ENCODE measurements around the gene CGN.
"Not testable (repeated sequence)": the region's sequence is repeated elsewhere in the genome, so short reads cannot be mapped to it uniquely, and the experiment has no call there.

CGN gene

DNA sequence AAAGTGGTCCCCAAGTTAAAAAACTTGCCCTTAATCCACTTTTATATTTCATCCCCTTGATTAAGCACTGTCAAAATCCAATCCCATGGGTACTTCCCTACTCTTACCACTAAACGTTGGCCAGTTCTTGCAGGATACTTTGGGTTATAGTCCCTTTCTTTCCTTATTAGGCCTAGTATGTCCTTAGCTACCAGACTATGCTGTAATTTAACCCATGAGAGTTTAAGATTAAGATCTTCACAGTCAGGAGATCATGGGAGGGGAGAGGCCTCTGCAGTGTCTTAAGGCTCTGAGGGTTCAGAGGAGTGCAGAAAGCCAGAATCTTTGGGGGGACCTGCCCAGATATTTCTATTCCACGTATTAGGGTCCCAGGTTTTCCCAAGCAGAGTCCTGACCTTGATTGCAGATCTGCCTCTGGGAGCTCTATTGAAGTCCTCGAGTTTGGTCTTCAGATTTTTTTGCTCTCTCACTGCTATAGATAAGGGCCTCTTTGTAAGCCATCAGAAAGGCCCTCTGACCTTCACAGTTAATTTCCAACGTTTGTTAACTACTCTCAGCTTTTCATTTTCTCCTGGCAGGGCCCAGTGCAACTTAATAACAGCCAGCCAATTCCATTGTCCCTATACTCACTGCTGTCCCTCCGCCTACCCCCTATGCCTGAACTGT lies 9.0 kb upstream of the CGN start:
- DNase-seq = no peak

GRCh38 chr1:151502859-151503780 lies 8.1 kb upstream of the CGN start:
- no peak for DNase-seq

DNA sequence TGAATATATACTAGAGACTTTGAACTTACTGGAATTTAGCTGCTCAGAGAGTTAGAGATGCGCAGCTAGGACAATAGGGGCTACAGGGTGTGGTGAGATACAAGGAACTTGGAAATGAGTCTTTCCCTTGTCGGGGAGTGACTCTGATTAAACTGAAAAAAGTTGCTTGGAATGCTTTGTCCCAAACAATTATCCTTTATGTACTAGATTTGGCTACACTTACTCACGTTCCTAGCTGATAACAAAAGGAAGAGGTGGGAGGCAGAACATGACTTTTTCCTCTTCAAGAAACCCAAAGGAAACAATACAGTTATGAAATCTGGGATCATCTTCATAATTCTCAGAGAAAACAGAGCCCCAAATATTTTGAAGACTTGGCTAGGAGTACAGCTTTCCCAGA lies 6.9 kb upstream of the CGN start:
- no peak for DNase-seq

DNA sequence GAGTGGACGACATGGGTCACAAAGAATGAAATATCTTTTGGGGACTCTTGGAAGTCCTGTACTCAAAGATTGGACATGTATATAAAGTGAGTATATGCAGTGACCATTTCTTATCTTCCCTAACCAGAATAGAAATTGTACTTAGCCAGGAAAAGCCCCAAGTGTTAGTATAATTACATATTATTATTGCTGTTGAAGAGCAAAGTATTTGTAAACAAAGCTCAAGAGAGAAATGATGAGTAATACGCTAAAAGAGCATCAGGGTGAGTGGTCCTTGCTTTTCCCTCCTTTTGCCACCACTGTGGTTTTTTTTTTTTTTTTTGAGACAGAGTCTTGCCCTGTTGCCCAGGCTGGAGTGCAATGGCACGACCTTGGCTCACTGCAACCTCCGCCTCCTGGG lies 6.4 kb upstream of the CGN start:
- no peak for DNase-seq

GRCh38 chr1:151508833-151509232 lies 2.4 kb upstream of the CGN start:
- DNase-seq = no peak

DNA sequence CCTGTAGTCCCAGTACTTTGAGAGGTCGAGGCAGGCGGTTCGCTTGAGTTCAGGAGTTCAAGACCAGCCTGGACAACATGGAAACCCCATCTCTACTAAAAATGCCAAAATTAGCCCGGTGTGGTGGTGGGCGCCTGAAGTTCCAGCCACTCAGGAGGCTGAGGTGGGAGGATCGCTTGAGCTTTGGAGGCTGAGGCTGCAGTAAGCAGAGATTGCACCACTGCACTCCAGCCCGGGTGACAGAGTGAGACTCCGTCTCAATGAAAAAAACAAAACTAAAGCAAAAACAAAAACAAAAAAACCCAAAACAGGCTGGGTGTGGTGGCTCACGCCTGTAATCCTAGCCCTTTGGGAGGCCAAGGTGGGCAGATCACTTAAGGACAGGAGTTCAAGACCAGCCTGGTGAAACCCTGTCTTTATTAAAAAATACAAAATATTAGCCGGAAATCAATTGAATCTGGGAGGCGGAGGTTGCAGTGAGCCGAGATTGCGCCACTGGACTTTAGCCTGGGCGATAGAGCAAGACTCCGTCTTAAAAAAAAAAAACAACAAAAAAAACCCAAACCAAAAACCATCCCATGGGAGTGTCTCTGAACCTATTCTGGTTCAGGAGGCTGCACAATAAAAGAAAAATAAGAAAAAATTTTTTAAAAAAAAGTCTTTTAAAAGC lies 1.7 kb upstream of the CGN start:
- DNase-seq = no peak

GRCh38 chr1:151510020-151510405 lies 1.2 kb upstream of the CGN start:
- no peak for DNase-seq

- no peak for DNase-seq
Observed at GRCh38 chr1:151510614-151510956, 602 bp upstream of the CGN start.

GRCh38 chr1:151511636-151512215 lies 539 bp downstream of the CGN start:
- peak; percentile 60 for DNase-seq

GRCh38 chr1:151512326-151512725 lies 1.1 kb downstream of the CGN start:
- peak; percentile 39 for DNase-seq

DNA sequence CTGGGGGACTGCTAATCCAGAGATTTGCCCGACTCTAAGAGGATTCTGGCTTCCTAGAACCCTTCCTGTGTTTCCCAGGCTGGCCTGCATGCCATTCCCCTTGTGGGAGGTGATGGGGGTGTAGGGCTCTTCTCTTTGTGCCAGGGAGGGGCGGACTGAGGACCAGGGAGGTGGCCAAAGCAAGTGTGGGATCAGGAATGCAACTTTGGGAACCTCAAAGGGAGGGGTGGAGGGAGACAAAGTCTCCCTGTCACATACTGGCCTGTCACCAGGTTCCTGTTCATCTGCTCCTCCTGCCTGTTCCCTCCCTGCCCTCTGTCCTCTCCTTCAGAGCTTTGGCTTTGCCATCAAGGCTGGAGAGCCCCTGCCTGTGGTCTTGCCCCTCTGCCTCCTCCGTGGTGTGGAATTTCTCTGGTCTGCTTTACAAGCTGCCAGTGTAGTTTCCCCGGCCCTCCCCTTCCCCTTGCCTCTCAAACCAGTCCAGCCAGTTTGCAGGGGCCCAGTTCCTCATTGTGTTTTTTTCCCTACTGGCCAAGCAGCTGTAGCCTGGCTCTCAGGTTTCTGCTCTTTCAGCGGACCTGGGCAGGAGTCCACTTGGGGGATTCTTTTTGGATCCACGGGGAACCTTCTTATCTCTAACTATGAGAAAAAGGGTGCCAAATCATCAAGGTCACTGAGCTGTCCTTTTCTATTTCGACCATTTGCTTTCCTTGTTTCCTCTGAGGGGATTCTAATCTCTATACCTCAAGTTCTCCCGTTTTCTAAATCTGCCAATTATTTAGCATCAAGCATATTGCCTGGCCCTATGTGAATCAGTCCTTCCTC lies 1.8 kb downstream of the CGN start:
- no peak for DNase-seq

DNA sequence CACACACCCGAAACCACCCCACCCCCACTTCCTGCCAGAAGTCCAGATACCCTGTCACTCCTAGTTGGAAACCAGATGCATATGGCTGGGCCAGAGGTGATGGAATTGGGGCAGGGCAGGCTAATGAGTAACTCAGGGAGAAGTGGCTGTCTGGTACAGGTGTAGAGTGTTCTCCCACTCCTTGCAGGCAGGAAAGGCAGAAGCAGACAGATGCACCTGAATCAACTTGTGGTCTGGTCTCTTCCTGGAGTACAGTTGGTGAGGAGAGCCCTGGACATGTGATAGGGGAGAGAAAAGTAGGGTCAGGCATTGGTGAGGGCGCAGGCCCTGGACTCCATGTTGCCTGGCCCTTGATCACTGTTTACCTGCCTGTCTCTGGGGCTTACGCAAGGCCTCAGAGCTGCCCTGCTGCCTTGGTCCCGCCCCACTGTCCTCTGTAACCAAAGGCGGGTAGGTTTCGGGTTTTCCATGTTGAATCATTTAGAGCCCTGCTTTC lies 2.5 kb downstream of the CGN start:
- peak; percentile 14 for DNase-seq

DNA sequence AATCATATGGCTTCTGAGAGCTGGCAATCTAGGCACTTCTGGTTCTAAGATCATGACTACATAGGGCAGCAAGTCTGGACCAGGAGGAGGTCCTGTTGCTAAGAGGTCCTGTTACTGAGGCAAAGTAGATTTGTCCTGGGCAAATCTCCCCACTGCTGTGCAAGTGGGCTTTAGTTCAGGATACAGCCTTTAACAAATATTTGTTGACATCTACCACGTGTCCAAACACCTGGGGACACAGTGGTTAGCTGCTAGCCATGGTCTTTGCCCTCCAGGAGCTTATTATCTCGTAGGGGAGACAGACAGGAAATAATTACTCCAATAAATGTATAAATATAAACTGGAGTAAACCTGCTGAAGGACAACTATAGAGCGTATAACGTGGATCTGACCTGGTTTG lies 3.2 kb downstream of the CGN start:
- DNase-seq = no peak

- DNase-seq = no peak
Observed at GRCh38 chr1:151515265-151515664, 4.1 kb downstream of the CGN start.

DNA sequence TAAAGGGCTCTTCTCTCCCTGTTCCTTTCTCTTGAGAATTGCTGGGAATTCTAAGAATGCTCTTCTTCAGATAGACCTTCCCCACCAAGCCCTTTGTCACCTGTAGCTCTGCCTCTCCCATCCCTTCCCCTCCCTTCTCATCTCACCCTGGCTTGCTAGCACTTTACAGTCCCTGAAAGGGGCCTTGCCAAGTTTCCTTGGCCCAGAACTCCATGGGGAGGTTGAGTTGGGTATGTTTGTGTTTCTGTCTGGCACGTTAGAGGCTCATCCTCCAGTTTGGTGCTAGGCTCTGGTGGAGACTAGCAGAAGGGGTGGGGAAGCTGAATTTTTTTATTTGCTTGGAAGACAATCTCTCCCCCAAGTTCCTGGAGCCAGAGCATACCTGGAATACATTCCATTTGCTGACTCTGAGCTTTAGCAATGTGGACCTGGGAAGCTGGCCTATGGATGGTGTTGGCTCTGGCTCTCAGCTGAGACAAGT lies 4.9 kb downstream of the CGN start:
- DNase-seq = no peak

DNA sequence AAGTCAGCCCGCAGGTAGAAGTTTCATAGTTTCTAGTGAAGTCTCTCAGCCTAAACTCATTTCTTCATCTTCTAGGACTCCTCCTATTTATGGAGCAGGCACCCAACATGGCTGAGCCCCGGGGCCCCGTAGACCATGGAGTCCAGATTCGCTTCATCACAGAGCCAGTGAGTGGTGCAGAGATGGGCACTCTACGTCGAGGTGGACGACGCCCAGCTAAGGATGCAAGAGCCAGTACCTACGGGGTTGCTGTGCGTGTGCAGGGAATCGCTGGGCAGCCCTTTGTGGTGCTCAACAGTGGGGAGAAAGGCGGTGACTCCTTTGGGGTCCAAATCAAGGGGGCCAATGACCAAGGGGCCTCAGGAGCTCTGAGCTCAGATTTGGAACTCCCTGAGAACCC lies 7.2 kb downstream of the CGN start:
- DNase-seq = no peak

GRCh38 chr1:151518936-151519335 lies 7.7 kb downstream of the CGN start:
- DNase-seq = no peak

DNA sequence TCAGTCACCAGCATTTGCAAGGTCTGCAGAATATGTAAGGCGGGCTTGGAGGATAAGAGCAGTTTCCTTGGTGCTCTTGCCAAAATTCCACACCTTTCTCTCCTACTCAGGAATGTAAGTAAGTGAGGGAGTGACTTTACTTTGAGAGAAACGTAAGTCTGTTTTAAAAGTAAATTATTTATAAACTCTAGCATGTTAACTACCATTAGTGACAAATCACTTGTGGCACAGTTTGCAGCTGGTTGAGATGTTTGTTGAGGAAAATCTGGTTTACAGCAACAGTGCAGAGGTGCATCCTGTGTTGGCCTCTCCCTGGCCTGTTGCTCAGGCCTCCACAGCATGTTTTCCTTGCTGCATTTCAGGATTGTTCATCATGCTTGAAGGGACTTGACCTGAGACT lies 8.5 kb downstream of the CGN start:
- no peak for DNase-seq

GRCh38 chr1:151520359-151520758 lies 9.2 kb downstream of the CGN start:
- no peak for DNase-seq

GRCh38 chr1:151522427-151522826 lies 11.2 kb downstream of the CGN start:
- not testable (repeated sequence) for DNase-seq

GRCh38 chr1:151523326-151523725 lies 12.1 kb downstream of the CGN start:
- DNase-seq = no peak

- DNase-seq = no peak
Observed at GRCh38 chr1:151524736-151525135, 13.5 kb downstream of the CGN start.
